ENCODE measurements around the gene CPED1.

The CPED1 gene

DNA sequence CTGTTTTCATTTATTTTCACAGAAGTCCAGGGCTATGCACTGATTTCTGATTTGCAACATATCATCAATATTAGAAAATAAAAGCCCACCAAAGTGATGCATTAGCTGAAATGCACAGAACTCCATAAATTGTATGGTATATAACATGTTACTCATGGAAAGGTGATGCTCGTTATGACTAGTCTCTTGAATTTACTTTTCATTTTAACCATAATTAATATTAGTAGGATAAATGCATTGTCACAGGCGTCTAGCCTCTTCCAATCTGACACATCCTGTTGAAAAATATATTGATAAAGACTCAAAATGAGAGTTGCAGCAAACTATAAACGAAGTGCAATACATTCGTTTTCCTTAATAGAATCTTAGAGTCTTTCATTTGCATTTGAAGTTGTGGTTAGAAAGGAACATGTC lies 92.4 kb downstream of the CPED1 start:
- H3K4me3 ChIP-seq (replicated peaks; ENCODE audit: low read depth, low read length) = no peak overlapping the region
- no peak for TF ChIP-seq CTCF (IDR thresholded peaks at IDR 0.05; ENCODE audit: low read depth, low read length, missing control alignments)

DNA sequence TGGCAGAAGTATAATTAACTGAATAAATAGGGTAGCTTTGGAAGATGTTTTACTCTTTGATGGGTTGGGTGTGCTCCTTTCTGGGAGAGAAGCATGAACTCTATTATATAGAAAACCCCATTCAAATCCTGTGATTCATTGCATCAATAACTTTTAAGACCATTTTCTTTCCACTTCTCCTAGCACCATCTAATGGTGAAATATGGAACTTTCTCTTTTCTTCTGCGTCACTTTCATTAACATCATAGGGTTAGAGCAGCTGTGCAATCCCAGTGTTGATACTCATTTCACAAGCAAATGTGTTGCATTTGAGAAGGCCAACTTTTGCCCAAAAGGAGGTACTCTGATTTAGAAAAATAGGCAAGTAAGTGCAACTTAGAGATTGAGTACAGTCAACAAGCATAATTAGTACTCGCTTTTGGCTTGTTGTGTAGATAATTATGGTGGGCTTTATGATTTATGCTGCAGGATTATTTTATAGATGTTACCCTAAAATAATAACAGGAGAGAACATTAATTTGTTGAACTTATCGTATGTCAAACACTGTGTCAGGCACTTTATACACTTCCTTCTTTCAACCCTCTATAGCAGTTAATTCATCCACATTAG lies 92.9 kb downstream of the CPED1 start:
- peak; percentile 51 for TF ChIP-seq CTCF (IDR thresholded peaks at IDR 0.05; ENCODE audit: low read depth, low read length, missing control alignments)
- no peak overlapping the region for H3K4me3 ChIP-seq (replicated peaks; ENCODE audit: low read depth, low read length)
- peak; percentile 73 for DNase-seq (ENCODE audit: extremely low read depth, low read depth)

More for the DNA sequence above, 92.4 kb downstream of the CPED1 start:
- DNase-seq (ENCODE audit: extremely low read depth, low read depth) = no peak

DNA sequence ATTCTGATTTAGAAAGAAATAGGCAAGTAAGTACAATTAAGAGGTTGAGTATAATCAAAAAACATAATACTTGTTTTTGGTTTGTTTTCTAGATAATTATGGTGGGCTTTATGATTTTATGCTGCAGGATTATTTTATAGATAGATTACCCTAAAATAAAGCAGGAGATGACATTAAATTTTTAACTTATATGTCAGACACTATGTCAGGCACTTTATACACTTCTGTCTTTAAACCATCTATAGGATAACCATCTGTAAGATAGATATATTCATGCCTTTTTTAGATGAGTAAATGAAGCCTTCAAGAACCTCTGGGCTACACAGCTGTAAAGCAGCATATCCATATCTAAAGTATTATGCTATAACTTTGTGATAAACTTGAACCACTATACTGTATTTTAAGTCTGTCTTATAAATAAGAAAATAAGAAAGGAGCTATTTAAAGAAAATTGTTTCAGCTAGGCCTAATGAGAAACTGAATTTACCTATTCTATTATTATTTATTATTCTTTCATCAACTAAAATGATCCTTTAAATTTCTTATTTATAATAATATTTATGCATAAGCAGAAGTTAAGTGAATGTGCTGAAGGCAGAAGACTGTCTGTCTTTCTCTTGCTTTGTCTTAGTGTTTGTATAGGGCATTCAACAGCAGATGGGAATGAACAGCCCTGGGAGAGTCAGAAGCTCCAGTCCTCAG lies 94.0 kb downstream of the CPED1 start:
- no peak overlapping the region for H3K4me3 ChIP-seq (replicated peaks; ENCODE audit: low read depth, low read length)
- TF ChIP-seq CTCF (IDR thresholded peaks at IDR 0.05; ENCODE audit: low read depth, low read length, missing control alignments) = no peak

GRCh38 chr7:121083138-121083789 lies 94.8 kb downstream of the CPED1 start:
- TF ChIP-seq CTCF (IDR thresholded peaks at IDR 0.05; ENCODE audit: low read depth, low read length, missing control alignments) = no peak
- H3K4me3 ChIP-seq (replicated peaks; ENCODE audit: low read depth, low read length) = no peak overlapping the region
- DNase-seq (ENCODE audit: extremely low read depth, low read depth) = peak; percentile 54

More for the DNA sequence above, 94.0 kb downstream of the CPED1 start:
- DNase-seq (ENCODE audit: extremely low read depth, low read depth) = no peak

DNA sequence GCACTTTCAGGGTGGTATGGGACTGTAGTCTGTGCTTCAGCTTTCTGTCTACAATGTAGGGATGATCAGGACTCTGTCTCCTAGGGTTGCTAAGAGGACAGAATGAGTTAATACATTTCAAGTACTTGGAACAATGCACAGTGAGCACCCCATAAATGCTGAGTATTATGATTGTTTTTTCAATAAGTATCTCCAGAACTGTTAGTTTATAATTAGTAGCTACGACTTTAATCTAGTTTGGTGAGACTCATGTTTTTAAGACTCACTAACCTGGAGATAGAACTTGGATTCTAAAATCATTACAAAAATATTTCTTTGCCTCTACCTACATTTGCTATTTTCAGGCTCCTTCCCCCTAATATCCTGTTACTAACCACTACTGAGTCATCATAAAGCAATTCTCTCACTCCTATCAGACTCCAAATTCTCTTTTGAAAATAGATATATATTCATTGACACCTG lies 95.3 kb downstream of the CPED1 start:
- TF ChIP-seq CTCF (IDR thresholded peaks at IDR 0.05; ENCODE audit: low read depth, low read length, missing control alignments) = no peak
- DNase-seq (ENCODE audit: extremely low read depth, low read depth) = no peak
- H3K4me3 ChIP-seq (replicated peaks; ENCODE audit: low read depth, low read length) = no peak overlapping the region

- TF ChIP-seq CTCF (IDR thresholded peaks at IDR 0.05; ENCODE audit: low read depth, low read length, missing control alignments) = no peak
- no peak overlapping the region for H3K4me3 ChIP-seq (replicated peaks; ENCODE audit: low read depth, low read length)
- DNase-seq (ENCODE audit: extremely low read depth, low read depth) = no peak
Measured at GRCh38 chr7:121084256-121084655, 95.7 kb downstream of the CPED1 start.

All from HFF-Myc (cell line).